SK-N-SH treated with all-trans-retinoic acid at 6 μM for 48 hours (cell line): ENCODE results near the gene CHST9.
"Not testable (repeated sequence)": the region's sequence is repeated elsewhere in the genome, so short reads cannot be mapped to it uniquely, and the experiment has no call there.

Source experiments
- ATAC-seq: fragments of 200-7000 bp; cut with Tn5 transposase; 3 replicates; pipeline ENCODE4 v1.9.1; 2020; ENCODE audit warnings: mild to moderate bottlenecking, moderate library complexity
- ARNTL ChIP-seq: fragments of 450-650 bp; formaldehyde crosslinking; IDR thresholded peaks from 2 replicates; pipeline ENCODE4 v1.5.0; 2020; ENCODE audit warnings: low read depth, mild to moderate bottlenecking, moderate library complexity, borderline replicate concordance
- BACH2 ChIP-seq: fragments of 250-450 bp; sonication (Bioruptor Pico); IDR thresholded peaks from 2 replicates; pipeline ENCODE4 v1.9.0; 2021; ENCODE audit warnings: mild to moderate bottlenecking, borderline replicate concordance
- ESRRG ChIP-seq: fragments of 250-450 bp; sonication (Bioruptor Pico); IDR thresholded peaks from 2 replicates; pipeline ENCODE4 v1.6.1; 2021; ENCODE audit warnings: mild to moderate bottlenecking
- GLIS3 ChIP-seq: fragments of 250-450 bp; sonication (Bioruptor Pico); IDR thresholded peaks from 2 replicates; pipeline ENCODE4 v1.5.0; 2020; ENCODE audit warnings: mild to moderate bottlenecking, moderate library complexity
- ISL1 ChIP-seq: fragments of 250-450 bp; sonication (Bioruptor Pico); IDR thresholded peaks from 2 replicates; pipeline ENCODE4 v2.1.2; 2022; ENCODE audit warnings: mild to moderate bottlenecking, moderate library complexity
- PATZ1 ChIP-seq: fragments of 250-450 bp; sonication (Bioruptor Pico); IDR thresholded peaks from 2 replicates; pipeline ENCODE4 v1.8.0; 2020; ENCODE audit warnings: mild to moderate bottlenecking, moderate library complexity, borderline replicate concordance
- POU6F1 ChIP-seq: fragments of 250-450 bp; sonication (Bioruptor Pico); IDR thresholded peaks from 2 replicates; pipeline ENCODE4 v1.8.0; 2021; ENCODE audit warnings: low read depth, mild to moderate bottlenecking, moderate library complexity, borderline replicate concordance
- RARB ChIP-seq: fragments of 250-450 bp; sonication (Bioruptor Pico); IDR thresholded peaks from 2 replicates; pipeline ENCODE4 v1.8.0; 2021; ENCODE audit warnings: mild to moderate bottlenecking, moderate library complexity
- SNAI2 ChIP-seq: fragments of 250-450 bp; sonication (Bioruptor Pico); IDR thresholded peaks from 2 replicates; pipeline ENCODE4 v1.5.0; 2020; ENCODE audit warnings: mild to moderate bottlenecking, moderate library complexity
- TCF4 ChIP-seq: fragments of 250-450 bp; sonication (Bioruptor Pico); IDR thresholded peaks from 2 replicates; pipeline ENCODE4 v1.8.0; 2021; ENCODE audit warnings: mild to moderate bottlenecking, moderate library complexity, borderline replicate concordance
- TSHZ2 ChIP-seq: fragments of 250-450 bp; sonication (Bioruptor Pico); IDR thresholded peaks from 2 replicates; pipeline ENCODE4 v1.5.0; 2020; ENCODE audit warnings: mild to moderate bottlenecking, moderate library complexity
- ZFP30 ChIP-seq: fragments of 450-650 bp; formaldehyde crosslinking; IDR thresholded peaks from 2 replicates; pipeline ENCODE4 v1.5.0; 2022; ENCODE audit warnings: mild to moderate bottlenecking, moderate library complexity
- ZNF565 ChIP-seq: fragments of 450-650 bp; formaldehyde crosslinking; conservative IDR thresholded peaks from 2 replicates; pipeline ENCODE4 v1.5.0; 2020; ENCODE audit warnings: low read depth, mild to moderate bottlenecking, moderate library complexity
- ZNF8 ChIP-seq: fragments of 450-650 bp; formaldehyde crosslinking; IDR thresholded peaks from 2 replicates; pipeline ENCODE4 v1.5.0; 2020; ENCODE audit warnings: mild to moderate bottlenecking, moderate library complexity
- TF ChIP-seq, protein P1 (sequence below): fragments of 250-450 bp; sonication (Bioruptor Pico); IDR thresholded peaks from 2 replicates; pipeline ENCODE4 v1.5.1; 2021; ENCODE audit warnings: mild to moderate bottlenecking, moderate library complexity
- TF ChIP-seq, protein P2 (sequence below): fragments of 250-450 bp; sonication (Bioruptor Pico); IDR thresholded peaks from 2 replicates; pipeline ENCODE4 v1.5.1; 2020; ENCODE audit warnings: low read depth, mild to moderate bottlenecking, moderate library complexity

CHST9 gene

DNA sequence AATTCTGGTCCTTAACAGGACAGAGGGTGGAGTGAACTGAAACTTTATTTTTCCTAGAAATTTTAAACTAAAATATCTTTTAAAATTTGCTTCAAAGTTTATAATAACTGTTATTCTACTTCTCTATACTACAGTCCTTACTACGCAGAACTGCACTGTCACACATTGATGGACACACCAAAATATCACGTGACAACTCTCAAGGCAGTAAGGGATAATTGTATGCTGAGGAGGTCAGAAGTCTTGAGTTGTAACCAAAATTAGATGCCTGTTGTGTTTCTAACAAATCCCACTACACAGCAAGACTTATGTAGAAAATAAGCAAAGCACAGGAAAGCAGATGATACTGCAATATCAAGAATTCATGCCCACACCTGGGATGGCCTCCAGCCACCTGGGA is 76.3 kb downstream of the CHST9 start:
- TF ChIP-seq, protein P1, sequence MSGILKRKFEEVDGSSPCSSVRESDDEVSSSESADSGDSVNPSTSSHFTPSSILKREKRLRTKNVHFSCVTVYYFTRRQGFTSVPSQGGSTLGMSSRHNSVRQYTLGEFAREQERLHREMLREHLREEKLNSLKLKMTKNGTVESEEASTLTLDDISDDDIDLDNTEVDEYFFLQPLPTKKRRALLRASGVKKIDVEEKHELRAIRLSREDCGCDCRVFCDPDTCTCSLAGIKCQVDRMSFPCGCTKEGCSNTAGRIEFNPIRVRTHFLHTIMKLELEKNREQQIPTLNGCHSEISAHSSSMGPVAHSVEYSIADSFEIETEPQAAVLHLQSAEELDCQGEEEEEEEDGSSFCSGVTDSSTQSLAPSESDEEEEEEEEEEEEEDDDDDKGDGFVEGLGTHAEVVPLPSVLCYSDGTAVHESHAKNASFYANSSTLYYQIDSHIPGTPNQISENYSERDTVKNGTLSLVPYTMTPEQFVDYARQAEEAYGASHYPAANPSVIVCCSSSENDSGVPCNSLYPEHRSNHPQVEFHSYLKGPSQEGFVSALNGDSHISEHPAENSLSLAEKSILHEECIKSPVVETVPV (CRISPR knock-in tag): no peak
- TF ChIP-seq SNAI2 (CRISPR knock-in tag) (no peak), TCF4 (CRISPR knock-in tag) (no peak), GLIS3 (CRISPR knock-in tag) (no peak), ZNF8 (CRISPR knock-in tag) (no peak), ARNTL (CRISPR knock-in tag) (no peak), ZFP30 (no peak)
- no peak for ATAC-seq

GRCh38 chr18:27104743-27105142 is 80.4 kb downstream of the CHST9 start:
- no peak for ATAC-seq
- TF ChIP-seq TSHZ2 (CRISPR knock-in tag): no peak
- no peak for TF ChIP-seq TCF4 (CRISPR knock-in tag)
- no peak for TF ChIP-seq BACH2
- no peak for TF ChIP-seq PATZ1 (CRISPR knock-in tag)
- no peak for TF ChIP-seq RARB (CRISPR knock-in tag)
- no peak for TF ChIP-seq SNAI2 (CRISPR knock-in tag)
- TF ChIP-seq ISL1: no peak
- no peak for TF ChIP-seq ZNF565 (CRISPR knock-in tag)
- TF ChIP-seq, protein P1 (CRISPR knock-in tag): no peak
- TF ChIP-seq, all 23 proteins: peak for 0

- TF ChIP-seq BACH2 (no peak), POU6F1 (CRISPR knock-in tag) (no peak), ZNF565 (CRISPR knock-in tag) (no peak), ESRRG (CRISPR knock-in tag) (no peak), SNAI2 (CRISPR knock-in tag) (no peak)
- TF ChIP-seq, protein P2, sequence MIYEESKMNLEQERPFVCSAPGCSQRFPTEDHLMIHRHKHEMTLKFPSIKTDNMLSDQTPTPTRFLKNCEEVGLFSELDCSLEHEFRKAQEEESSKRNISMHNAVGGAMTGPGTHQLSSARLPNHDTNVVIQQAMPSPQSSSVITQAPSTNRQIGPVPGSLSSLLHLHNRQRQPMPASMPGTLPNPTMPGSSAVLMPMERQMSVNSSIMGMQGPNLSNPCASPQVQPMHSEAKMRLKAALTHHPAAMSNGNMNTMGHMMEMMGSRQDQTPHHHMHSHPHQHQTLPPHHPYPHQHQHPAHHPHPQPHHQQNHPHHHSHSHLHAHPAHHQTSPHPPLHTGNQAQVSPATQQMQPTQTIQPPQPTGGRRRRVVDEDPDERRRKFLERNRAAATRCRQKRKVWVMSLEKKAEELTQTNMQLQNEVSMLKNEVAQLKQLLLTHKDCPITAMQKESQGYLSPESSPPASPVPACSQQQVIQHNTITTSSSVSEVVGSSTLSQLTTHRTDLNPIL (CRISPR knock-in tag): no peak
- ATAC-seq: no peak
Measured at GRCh38 chr18:27094621-27095020, 90.5 kb downstream of the CHST9 start.

DNA sequence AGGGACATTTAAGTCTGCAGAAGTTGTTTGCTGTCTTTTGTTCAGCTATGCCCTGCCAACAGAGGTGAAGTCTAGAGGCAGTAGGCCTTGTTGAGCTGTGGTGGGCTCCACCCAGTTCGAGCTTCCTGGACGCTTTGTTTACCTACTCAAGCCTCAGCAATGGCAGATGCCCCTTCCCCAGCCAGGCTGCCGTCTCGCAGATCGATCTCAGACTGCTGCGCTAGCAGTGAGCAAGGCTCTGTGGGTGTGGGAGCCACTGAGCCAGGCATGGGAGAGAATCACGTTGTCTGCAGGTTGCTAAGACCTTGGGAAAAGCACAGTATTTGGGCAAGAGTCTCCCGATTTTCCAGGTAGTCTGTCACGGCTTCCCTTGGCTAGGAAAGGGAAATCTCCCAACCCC is 91.8 kb downstream of the CHST9 start:
- ATAC-seq: not testable (repeated sequence)
